ENCODE results near the gene ZNF385C. TPM values are rescaled to one million over a fixed set of nuclear protein-coding genes. Genes with fewer than 3 reads are reported as not detected.

The ZNF385C gene
- total RNA-seq, 1 donor: not detected

DNA sequence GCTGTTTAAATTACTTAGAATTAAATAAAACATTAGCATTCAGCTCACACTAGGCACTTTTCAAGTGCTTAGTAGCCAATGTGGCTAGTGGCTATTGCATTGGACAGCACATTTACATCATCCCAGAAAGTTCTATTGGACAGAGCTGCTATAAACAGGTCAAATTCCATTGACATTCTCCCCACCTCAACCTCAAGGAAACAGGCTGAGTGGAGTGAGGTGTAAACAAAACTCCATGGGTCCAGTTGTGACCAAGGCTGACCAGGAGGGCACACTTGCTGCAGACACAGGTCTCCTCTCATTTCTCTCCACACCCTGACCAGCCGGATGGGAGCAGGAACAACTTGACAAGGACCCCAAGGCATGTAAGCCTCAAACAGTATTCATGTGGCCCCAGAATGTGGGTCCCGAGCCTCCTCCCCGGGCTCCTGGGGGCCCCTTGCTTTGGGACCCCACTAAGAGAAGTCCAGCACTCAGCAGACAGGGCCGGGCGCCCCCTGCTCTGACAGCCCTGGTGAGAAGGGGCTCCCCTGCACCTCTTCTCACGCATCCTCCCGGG, 48.4 kb downstream of the ZNF385C start:
- TF ChIP-seq, protein P1, sequence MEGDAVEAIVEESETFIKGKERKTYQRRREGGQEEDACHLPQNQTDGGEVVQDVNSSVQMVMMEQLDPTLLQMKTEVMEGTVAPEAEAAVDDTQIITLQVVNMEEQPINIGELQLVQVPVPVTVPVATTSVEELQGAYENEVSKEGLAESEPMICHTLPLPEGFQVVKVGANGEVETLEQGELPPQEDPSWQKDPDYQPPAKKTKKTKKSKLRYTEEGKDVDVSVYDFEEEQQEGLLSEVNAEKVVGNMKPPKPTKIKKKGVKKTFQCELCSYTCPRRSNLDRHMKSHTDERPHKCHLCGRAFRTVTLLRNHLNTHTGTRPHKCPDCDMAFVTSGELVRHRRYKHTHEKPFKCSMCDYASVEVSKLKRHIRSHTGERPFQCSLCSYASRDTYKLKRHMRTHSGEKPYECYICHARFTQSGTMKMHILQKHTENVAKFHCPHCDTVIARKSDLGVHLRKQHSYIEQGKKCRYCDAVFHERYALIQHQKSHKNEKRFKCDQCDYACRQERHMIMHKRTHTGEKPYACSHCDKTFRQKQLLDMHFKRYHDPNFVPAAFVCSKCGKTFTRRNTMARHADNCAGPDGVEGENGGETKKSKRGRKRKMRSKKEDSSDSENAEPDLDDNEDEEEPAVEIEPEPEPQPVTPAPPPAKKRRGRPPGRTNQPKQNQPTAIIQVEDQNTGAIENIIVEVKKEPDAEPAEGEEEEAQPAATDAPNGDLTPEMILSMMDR (IDR thresholded peaks at IDR 0.05; ENCODE audit: insufficient read depth, low read depth, low read length): no peak
- no peak for DNase-seq (ENCODE audit: low read depth)
- H3K4me3 ChIP-seq (ENCODE audit: low read depth, low read length): peak overlapping the region; percentile 56

GRCh38 chr17:42047343-42047742, 50.9 kb downstream of the ZNF385C start:
- DNase-seq (ENCODE audit: low read depth): no peak
- TF ChIP-seq, protein P1 (IDR thresholded peaks at IDR 0.05; ENCODE audit: insufficient read depth, low read depth, low read length): no peak
- H3K4me3 ChIP-seq (ENCODE audit: low read depth, low read length): no peak overlapping the region

DNA sequence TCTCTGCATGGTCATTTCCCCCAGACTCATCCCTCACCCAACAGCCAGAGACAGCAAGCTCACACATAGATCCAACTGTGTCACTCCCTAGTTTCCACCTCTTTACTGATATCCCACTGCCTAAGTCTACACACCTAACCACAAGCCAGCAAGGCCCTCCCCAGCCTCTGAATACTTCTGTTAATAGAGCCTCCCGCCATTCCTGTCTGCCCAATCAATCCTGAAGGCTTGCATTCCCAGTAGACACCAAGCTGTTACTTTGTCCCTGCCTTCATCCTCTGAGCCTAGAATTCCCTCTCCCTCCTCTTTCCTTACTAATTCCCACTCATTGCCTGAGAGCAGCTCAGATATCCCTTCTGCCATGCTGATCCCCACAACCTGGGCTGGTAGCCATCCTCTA, 52.6 kb downstream of the ZNF385C start:
- TF ChIP-seq, protein P1 (IDR thresholded peaks at IDR 0.05; ENCODE audit: insufficient read depth, low read depth, low read length): no peak
- no peak overlapping the region for H3K4me3 ChIP-seq (ENCODE audit: low read depth, low read length)
- DNase-seq (ENCODE audit: low read depth): no peak

DNA sequence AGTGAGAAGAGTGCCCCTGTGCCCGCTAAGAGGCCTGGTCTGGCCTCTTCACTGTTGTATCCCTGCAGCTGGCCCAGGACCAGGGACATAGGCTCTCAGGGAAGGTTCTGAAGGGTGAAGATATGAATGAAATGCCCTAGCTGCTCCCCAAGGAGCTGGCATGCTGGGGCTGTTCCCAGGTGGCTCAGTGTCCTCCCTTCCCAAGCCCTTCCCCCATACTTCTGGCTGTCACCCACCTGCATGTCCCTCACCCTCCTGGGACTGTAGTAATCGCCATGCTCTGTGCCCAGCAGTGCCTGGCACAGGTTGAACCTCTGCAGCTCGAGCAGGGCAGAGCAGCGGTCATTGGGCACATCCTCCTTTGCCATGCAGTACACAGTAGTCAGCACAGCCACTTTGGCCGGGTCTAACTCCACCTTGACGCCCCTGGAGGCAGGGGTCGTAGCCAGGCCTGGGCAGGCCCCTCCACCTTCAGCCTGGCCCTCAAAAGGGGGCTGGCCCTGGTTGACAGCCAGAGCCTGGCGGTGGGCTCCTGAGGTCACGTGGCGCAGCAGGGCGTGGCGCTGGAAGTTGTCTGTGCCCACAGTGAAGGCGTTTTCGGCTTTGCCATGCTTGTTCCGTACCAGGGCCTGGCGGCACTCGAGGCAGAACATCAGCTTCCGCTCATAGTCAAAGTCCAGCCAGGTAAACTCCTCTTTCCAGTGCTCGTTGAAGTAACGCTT, 55.5 kb downstream of the ZNF385C start:
- DNase-seq (ENCODE audit: low read depth): no peak
- TF ChIP-seq, protein P1 (IDR thresholded peaks at IDR 0.05; ENCODE audit: insufficient read depth, low read depth, low read length): no peak
- no peak overlapping the region for H3K4me3 ChIP-seq (ENCODE audit: low read depth, low read length)

DNA sequence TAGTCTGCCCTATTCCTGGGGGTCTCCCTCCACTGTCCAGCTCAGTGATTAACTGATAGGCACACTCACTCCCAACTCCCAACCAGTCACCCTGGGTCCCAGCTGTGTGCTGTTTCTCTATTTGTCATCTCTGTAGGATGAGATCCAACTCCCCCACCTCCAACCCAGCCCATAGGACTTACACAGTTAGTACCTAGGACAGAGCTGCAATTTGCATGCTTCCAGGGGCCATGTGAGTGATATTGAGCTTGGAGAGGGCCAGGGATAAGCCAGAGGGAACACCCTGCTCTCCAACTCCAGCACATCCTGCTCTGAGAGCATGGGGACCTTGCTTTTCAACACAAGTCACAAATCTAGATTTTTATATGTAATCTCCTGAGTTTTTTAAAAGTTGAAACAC, 56.7 kb downstream of the ZNF385C start:
- DNase-seq (ENCODE audit: low read depth): no peak
- H3K4me3 ChIP-seq (ENCODE audit: low read depth, low read length): no peak overlapping the region
- TF ChIP-seq, protein P1 (IDR thresholded peaks at IDR 0.05; ENCODE audit: insufficient read depth, low read depth, low read length): no peak

DNA sequence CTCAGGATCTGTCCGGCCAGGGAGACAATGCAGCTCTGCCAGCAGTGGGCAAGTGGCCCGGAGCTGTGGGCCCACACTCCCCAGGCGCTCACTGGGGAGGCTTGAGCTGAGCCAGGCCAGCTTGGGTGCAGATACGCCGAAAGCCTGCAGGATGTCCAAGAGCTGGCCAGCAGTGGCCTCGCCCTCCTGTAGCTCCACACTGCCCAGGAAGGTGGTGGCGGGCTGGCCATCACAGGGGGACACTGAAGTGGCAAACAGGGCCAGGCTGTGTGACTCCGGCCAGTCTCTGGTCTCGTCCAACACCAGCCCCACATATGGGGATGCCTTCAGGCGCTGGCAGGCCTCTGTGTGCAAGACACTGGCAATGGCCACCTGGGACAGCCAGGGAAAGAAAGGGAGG, 57.5 kb downstream of the ZNF385C start:
- TF ChIP-seq, protein P1 (IDR thresholded peaks at IDR 0.05; ENCODE audit: insufficient read depth, low read depth, low read length): no peak
- no peak for DNase-seq (ENCODE audit: low read depth)
- no peak overlapping the region for H3K4me3 ChIP-seq (ENCODE audit: low read depth, low read length)

Measured in fibroblast of villous mesenchyme (primary cell).